Endothelial cell of umbilical vein (primary cell): Measurements from ENCODE around the gene WEE2.

ENCODE experiments used
- POLR2A ChIP-seq: IDR thresholded peaks from 2 replicates; pipeline ENCODE4 v1.6.1; 2012; ENCODE audit warnings: low read depth, mild to moderate bottlenecking, control low read depth, low read length
- POLR2AphosphoS5 ChIP-seq: IDR thresholded peaks from 2 replicates; pipeline ENCODE4 v1.6.1; 2012; ENCODE audit warnings: low read depth, mild to moderate bottlenecking, control low read depth, low read length, moderate library complexity; ENCODE audit not compliant: insufficient read depth

DNA sequence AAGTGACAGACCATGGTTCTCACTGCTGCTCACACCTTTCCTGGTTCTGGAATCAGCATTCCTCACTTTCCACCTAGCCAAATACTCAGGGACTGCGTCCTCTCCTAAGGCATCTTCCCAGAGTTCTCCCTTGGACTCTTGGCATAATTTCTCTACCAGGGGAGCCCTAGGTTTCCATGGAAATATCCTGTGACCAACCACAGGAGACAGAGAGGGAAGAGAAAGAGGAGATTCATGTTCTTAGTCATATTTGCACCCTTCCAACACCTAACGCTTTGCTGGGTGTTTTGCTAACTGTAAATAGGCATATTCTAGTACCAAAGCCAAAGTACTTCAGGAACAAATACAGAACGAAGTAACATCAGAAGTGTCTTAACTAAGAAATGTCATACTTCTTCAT, 34.8 kb upstream of the WEE2 start:
- TF ChIP-seq POLR2A (no peak), POLR2AphosphoS5 (no peak)
